HG02840 (cell line): Measurements from ENCODE around the gene LGALSL.

Source experiments
- ATAC-seq: cut with Tn5 transposase; IDR thresholded peaks from one replicate; pipeline ENCODE4 v1.9.1; 2021; ENCODE audit warnings: mild to moderate bottlenecking, moderate library complexity, moderate number of reproducible peaks; ENCODE audit not compliant: unreplicated experiment, low FRiP score

The LGALSL gene

DNA sequence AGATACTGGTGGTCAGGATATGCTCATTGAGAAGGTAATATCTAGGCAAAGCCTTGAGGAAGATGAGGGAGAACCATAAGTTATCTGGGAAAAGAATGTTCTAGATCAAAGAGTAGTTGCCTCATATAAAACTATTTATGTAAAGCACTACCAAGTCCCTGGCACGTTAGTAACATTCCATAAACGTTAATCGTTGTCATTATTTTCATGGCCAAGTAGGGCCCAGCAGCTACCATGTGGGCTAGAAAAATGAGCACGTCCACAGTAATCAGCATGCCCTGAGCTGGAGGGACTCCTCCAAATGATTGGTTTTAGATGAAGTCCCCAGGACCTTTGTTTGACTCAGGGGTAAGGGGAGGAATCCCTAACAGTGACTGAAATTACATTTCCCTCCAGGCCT is 37.5 kb downstream of the LGALSL start:
- ATAC-seq, result no peak

GRCh38 chr2:64492272-64492671 is 38.3 kb downstream of the LGALSL start:
- ATAC-seq, result no peak

DNA sequence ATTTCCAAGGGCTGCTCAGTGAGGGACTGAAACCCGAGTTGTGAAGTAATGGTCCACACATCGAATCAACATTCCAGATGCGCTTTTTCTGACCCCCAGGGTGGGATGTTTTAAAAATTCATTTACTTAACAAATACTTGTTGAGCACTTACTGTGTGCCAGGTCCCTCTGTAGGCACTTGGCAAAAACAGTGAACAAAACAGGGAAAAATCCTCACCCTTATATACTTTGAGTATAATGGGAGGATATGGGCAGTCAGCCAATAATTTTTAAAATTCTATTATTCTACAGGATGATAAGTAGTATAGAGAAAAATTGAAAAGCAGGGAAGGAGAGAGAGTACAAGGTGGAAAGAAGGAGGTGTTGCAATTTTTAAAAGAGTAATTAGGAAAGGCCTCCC is 38.9 kb downstream of the LGALSL start:
- ATAC-seq, result no peak

DNA sequence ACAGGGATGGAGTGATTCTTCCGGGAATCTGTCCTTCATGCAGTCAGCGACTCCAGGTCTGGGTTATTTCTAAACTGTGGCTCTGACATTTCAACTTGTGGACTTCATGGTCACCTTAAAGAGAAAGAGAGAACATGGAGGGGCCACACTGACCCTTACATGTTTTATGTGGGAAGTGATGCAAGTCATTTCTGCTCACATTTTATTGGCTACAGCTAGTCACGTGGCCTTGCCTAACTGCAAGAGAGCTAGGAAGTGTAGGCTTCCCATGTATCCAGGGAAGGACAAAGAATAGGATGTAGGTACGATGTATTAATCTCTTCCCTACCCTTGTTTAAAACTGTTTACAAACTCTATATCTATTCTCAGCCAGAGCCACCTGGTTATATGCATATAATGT is 39.8 kb downstream of the LGALSL start:
- no peak for ATAC-seq

DNA sequence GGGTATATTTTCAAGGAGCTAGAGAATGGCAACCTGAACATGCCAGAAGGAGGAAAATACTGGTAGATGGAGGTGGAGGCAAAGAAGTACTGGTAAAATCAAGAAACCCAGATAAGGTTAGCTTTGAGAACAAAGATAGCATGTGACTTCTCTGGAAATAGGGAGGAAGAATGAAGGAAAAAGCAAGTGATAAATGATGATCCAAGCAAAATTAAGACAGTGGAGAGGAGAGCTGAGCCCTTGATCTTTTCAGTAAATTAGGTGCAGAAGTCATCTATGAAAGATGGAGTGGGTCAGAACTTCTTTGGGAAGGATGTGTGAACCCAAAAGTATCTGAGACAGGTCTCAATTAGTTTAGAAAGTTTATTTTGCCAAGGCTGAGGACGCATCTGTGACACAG is 44.5 kb downstream of the LGALSL start:
- no peak for ATAC-seq

- ATAC-seq, result no peak
These were observed 46.6 kb downstream of the LGALSL start for GRCh38 chr2:64500549-64500948.

DNA sequence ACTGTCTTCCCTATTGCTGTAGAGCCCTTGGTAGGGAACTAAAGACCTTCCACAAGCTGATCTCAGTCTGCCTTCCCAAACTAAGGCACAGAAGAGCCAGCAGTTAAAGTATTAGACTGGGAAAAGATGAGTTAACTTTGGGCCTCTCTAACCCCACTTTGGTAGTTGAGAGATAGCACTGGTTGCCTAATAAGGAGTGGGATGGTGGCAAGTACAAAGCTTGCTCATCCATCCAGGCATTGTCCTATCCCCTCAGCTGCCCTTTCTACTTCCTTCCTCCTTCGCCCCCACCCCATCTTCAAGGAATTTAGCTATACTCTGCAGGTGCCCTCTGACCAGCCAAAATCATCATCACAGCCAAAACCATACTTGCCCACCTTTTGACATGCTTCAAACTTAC is 48.0 kb downstream of the LGALSL start:
- ATAC-seq, result no peak

DNA sequence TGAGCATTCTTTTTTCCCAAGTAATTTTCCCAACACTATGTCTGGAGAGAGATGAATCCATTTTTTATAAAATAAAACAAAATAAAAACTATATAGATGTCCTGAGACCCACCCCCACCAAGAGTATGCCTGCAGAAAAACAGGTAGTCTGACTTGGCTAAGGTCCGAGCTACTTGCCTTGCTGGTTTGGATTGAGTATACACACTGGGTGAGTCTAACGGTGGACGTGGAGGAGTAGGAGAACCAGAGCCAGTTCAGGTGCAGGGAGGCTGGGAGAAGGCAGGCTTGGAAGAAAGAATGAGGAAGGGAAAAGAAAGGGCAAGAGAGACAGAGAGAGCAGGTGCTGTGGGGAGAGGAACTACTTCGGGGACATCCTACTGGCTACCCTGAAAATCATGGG is 48.9 kb downstream of the LGALSL start:
- ATAC-seq, result no peak

- no peak for ATAC-seq
These were observed 51.1 kb downstream of the LGALSL start for GRCh38 chr2:64504774-64505720.

GRCh38 chr2:64506686-64507085 is 52.7 kb downstream of the LGALSL start:
- no peak for ATAC-seq
